Measurements from ENCODE around the gene YWHAE.

Gene YWHAE

DNA sequence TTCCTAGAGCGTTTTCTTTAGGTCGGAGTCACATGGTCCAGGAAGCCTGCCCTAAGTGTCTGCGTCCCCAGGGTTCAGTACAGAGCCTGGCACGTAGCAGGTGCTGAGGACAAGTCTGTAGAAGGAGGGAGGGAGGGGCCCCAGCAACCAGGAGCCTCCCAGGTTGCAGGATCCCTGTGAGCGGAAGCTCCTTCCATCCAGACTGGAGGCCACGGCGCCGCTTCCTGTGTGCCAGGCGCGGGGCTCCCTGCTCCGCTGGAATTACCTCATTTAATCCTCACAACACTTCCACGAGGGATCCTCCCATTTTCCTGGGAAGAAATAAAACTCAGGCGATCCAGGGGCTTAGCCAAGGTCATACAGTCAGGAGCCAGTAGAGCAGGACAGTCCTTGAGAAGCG, 98.5 kb downstream of the YWHAE start:
- ChIA-PET POLR2A (no interaction called here), CTCF (no interaction called here)
- no peak for TF ChIP-seq FOXA1 (IDR thresholded peaks at IDR 0.05)
- TF ChIP-seq FOXM1 (IDR thresholded peaks at IDR 0.05; ENCODE audit: borderline replicate concordance), result no peak
- TF ChIP-seq SP1 (IDR thresholded peaks at IDR 0.05), result no peak
- TF ChIP-seq L3MBTL2 (conservative IDR thresholded peaks at IDR 0.05), result no peak
- TF ChIP-seq NFRKB (IDR thresholded peaks at IDR 0.05), result no peak
- TF ChIP-seq LEF1 (IDR thresholded peaks at IDR 0.05; ENCODE audit: borderline replicate concordance), result no peak
- TF ChIP-seq CTBP1 (IDR thresholded peaks at IDR 0.05; ENCODE audit: borderline replicate concordance), result no peak
- no peak for TF ChIP-seq FOXK2 (IDR thresholded peaks at IDR 0.05)
- no peak for TF ChIP-seq SUZ12 (IDR thresholded peaks at IDR 0.05)
- no peak for TF ChIP-seq TARDBP (IDR thresholded peaks at IDR 0.05)
- TF ChIP-seq BHLHE40 (IDR thresholded peaks at IDR 0.05; ENCODE audit: borderline replicate concordance), result no peak
- TF ChIP-seq, protein P1, sequence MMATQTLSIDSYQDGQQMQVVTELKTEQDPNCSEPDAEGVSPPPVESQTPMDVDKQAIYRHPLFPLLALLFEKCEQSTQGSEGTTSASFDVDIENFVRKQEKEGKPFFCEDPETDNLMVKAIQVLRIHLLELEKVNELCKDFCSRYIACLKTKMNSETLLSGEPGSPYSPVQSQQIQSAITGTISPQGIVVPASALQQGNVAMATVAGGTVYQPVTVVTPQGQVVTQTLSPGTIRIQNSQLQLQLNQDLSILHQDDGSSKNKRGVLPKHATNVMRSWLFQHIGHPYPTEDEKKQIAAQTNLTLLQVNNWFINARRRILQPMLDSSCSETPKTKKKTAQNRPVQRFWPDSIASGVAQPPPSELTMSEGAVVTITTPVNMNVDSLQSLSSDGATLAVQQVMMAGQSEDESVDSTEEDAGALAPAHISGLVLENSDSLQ (IDR thresholded peaks at IDR 0.05), result no peak
- TF ChIP-seq HDGF (IDR thresholded peaks at IDR 0.05; ENCODE audit: borderline replicate concordance), result no peak
- TF ChIP-seq ARNT (IDR thresholded peaks at IDR 0.05), result no peak
- no peak for TF ChIP-seq ELF4 (IDR thresholded peaks at IDR 0.05)
- TF ChIP-seq ZNF384 (IDR thresholded peaks at IDR 0.05), result no peak
- DNase-seq (ENCODE audit: extremely low spot score), result no peak

DNA sequence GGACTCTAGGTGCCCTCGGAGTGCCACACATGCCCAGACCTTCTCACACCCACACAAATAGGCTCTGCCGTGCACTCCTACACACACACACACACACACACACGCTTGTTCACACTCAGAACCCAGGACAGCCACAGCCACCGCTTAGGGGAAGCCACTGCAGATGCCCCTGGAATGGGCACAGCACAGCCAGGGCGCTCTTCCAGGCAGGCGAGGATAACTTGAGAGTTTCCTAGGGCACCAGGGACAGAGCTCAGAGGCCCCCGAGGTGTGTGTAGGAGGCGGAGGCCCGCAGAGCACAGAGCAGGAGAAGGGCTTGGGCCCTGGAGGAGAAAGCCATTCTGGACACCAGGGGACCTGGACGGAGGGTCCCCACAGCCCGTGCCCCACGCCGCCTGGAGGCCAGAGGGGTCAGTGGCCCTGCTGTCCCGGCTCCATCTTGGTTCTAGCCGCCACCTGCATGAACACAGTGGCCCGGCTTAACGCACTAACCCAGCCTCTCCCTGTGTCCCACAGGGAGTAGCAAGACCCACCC, 99.6 kb downstream of the YWHAE start:
- DNase-seq (ENCODE audit: extremely low spot score), result no peak
- CTCF ChIA-PET, result no interaction called here
- POLR2A ChIA-PET, result no interaction called here

DNA sequence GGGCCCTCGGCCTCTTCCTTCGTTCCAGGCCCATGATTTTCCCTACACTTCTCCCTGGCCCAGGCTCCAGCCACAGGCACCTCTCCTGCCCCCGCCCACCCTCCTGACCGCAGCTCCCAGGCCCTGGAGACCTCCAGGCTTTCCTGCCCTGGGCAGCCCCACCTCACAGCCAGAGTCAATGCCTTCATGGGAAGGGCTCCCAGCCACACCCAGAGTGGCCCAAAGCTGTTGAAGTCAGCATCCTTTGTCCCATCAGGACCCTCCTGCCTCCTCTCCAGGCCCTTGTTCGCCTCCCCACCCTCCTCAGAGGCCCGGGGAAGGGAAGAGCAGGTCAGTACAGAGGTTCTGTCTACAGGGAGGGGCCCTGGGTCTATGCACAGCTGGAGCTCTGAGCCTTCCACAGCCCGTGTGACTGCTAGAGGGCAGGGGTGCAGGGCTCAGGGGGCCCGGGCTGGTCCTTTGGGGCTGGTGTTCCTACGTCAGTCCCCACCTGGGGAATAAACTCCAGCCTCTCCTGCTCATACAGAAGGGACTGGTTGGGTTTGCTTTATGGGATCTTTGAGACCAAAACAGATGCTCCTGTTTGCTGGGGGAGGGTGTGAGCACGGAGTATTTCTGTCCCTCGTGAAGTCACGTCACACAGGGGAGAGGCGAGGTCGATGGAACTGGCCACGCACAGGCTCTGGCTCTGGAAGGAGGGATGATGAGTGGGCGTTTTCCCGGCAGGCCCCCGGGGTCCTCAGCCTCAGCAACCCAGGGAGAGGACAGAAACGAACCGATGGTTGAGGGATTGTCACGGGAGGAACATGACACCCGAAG, 100.3 kb downstream of the YWHAE start:
- TF ChIP-seq L3MBTL2 (conservative IDR thresholded peaks at IDR 0.05) (no peak), CTBP1 (IDR thresholded peaks at IDR 0.05; ENCODE audit: borderline replicate concordance) (no peak), HDGF (IDR thresholded peaks at IDR 0.05; ENCODE audit: borderline replicate concordance) (no peak), SUZ12 (IDR thresholded peaks at IDR 0.05) (no peak), ZNF384 (IDR thresholded peaks at IDR 0.05) (no peak), TARDBP (IDR thresholded peaks at IDR 0.05) (no peak), NFRKB (IDR thresholded peaks at IDR 0.05) (no peak), BHLHE40 (IDR thresholded peaks at IDR 0.05; ENCODE audit: borderline replicate concordance) (no peak), FOXM1 (IDR thresholded peaks at IDR 0.05; ENCODE audit: borderline replicate concordance) (no peak), SP1 (IDR thresholded peaks at IDR 0.05) (no peak), LEF1 (IDR thresholded peaks at IDR 0.05; ENCODE audit: borderline replicate concordance) (no peak), ELF4 (IDR thresholded peaks at IDR 0.05) (no peak), FOXA1 (IDR thresholded peaks at IDR 0.05) (no peak)
- TF ChIP-seq, protein P1 (IDR thresholded peaks at IDR 0.05), result no peak
- ChIA-PET POLR2A (no interaction called here), CTCF (no interaction called here)
- no peak for DNase-seq (ENCODE audit: extremely low spot score)

More for the DNA sequence above, 99.6 kb downstream of the YWHAE start:
- no peak for TF ChIP-seq FOXA1 (IDR thresholded peaks at IDR 0.05)
- no peak for TF ChIP-seq LEF1 (IDR thresholded peaks at IDR 0.05; ENCODE audit: borderline replicate concordance)
- TF ChIP-seq BHLHE40 (IDR thresholded peaks at IDR 0.05; ENCODE audit: borderline replicate concordance), result no peak
- TF ChIP-seq, protein P1 (IDR thresholded peaks at IDR 0.05), result no peak
- no peak for TF ChIP-seq FOXK2 (IDR thresholded peaks at IDR 0.05)
- no peak for TF ChIP-seq NFRKB (IDR thresholded peaks at IDR 0.05)
- TF ChIP-seq ARNT (IDR thresholded peaks at IDR 0.05), result no peak
- no peak for TF ChIP-seq SUZ12 (IDR thresholded peaks at IDR 0.05)
- TF ChIP-seq L3MBTL2 (conservative IDR thresholded peaks at IDR 0.05), result no peak
- no peak for TF ChIP-seq CTBP1 (IDR thresholded peaks at IDR 0.05; ENCODE audit: borderline replicate concordance)
- no peak for TF ChIP-seq HDGF (IDR thresholded peaks at IDR 0.05; ENCODE audit: borderline replicate concordance)
- no peak for TF ChIP-seq ELF4 (IDR thresholded peaks at IDR 0.05)

DNA sequence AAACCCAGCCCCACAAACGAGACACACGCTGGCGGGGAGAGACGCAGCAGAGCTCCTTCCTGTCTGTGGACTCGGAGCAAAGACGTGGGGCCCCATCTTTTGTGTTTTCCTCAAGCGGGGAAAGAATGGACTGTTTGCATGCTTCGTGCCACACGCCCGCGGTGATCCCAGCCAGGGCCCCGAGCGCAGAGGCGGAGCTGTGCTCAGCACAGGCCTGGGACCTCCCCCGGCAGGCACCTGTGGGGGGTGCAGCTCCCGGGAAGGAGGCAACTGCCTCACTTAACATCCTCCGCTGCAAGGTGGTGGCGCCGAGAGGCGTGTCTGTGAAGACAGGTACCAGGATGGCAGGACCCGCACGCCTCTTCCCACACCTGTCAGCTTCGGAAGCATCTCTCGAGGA, 101.4 kb downstream of the YWHAE start:
- DNase-seq (ENCODE audit: extremely low spot score), result no peak
- POLR2A ChIA-PET, result no interaction called here
- CTCF ChIA-PET, result no interaction called here
- no peak for TF ChIP-seq BHLHE40 (IDR thresholded peaks at IDR 0.05; ENCODE audit: borderline replicate concordance)
- TF ChIP-seq, protein P1 (IDR thresholded peaks at IDR 0.05), result no peak
- no peak for TF ChIP-seq CTBP1 (IDR thresholded peaks at IDR 0.05; ENCODE audit: borderline replicate concordance)
- no peak for TF ChIP-seq SP1 (IDR thresholded peaks at IDR 0.05)
- TF ChIP-seq HDGF (IDR thresholded peaks at IDR 0.05; ENCODE audit: borderline replicate concordance), result no peak
- no peak for TF ChIP-seq L3MBTL2 (conservative IDR thresholded peaks at IDR 0.05)
- no peak for TF ChIP-seq ELF4 (IDR thresholded peaks at IDR 0.05)
- TF ChIP-seq LEF1 (IDR thresholded peaks at IDR 0.05; ENCODE audit: borderline replicate concordance), result no peak
- no peak for TF ChIP-seq TARDBP (IDR thresholded peaks at IDR 0.05)
- no peak for TF ChIP-seq FOXA1 (IDR thresholded peaks at IDR 0.05)

Data from HEK293T (cell line).